GM21717 (cell line): ENCODE data around the gene CEP19.

Source experiments
- ATAC-seq: cut with Tn5 transposase; IDR thresholded peaks from one replicate; pipeline ENCODE4 v1.9.1; 2021; ENCODE audit warnings: mild to moderate bottlenecking, moderate library complexity; ENCODE audit not compliant: unreplicated experiment

The CEP19 gene

GRCh38 chr3:196712514-196713413, 714 bp upstream of the CEP19 start:
- ATAC-seq: peak; percentile 48

DNA sequence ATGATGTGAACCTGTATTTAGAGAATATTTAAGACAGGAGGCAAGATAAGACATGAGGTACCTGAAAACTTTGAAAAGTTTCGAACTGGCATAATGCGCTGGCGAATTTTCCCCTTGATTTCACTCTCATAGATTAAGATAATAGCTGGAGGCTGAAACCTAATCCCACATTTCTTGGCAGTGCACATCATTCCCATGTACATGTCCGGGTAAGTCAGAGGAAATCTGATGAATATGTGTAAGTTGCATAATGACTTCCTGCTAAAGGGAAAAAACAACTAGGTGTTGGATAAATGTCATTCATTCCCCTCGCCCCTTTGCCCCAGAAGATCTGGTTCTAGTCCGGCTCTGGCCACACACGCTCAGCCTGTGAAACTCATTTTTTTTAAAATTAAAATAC, 3.6 kb downstream of the CEP19 start:
- no peak for ATAC-seq

- ATAC-seq: no peak
These were observed 4.5 kb downstream of the CEP19 start for GRCh38 chr3:196707566-196707965.

DNA sequence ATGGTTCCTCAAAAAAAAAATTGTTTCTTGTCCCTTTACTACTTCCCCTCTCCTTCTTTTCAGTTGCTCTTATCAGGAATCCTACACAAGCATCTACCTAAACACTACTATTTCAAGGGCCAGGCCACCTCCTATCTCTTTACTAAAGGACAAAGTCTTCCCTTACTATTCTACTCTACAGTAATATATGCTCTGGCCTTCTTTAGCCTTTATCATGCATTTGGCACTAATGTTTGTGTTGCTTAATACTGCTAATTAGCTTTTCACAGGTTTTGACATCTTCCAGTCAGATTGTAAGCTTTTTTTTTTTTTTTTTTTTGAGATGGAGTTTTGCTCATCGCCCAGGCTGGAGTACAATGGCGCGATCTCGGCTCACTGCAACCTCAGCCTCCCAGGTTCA, 5.3 kb downstream of the CEP19 start:
- ATAC-seq: no peak

DNA sequence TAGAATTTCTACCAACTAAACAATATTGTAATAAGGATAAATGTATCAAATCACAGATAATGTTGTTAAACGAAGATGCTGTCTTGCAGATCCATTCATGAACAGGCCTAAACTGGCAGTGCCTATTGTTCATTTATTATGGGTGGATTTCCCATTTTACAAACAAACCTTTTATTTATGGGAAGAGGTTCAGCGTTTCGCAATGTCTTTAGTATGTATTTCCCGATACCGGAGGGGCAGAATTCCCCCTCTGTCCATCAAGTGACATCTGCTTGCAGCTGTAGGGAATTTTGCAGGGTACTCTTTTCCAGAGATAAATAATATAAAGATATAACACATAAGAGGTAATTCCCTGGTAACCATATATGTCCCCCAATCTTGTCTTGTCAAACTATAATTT, 5.7 kb downstream of the CEP19 start:
- no peak for ATAC-seq

DNA sequence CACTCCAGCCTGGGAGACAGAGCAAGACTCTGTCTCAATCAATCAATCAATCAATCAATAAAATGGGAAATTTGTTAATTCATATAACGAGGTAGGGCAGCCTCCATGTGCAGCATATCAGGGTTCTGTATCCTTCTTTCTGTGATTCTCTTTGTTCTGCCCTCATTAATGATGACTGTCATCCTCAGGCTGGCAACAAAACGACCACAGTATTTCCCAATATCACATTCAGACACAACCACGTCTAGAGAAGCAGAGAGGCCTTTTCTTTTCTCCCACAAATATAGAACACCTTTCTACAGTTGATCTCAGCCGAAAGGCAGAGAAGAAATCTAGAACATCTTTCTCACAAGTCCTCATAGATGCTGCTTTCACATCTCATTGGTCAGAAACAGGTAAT, 11.2 kb downstream of the CEP19 start:
- ATAC-seq: no peak

DNA sequence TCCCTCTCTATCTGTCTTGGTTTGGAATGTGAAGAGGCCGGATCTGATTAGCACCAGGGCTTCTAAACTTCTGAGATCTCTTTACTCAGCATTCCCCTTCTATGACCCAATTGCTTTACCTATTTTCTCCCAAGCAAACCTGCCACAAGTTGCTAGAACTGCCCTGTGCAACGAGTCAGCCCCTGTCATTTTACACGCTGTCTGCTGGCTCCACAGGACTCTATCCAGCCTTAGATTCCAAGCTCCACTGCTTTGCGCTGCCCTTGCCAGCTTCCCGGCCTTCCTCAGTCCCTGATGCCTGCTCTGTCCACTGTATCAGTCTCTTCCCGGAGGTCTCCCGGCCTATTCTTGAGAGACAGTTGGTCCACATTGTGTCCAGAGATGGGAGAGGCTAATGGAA, 12.3 kb downstream of the CEP19 start:
- ATAC-seq: no peak

- ATAC-seq: no peak
These were observed 14.8 kb downstream of the CEP19 start for GRCh38 chr3:196697270-196697669.

DNA sequence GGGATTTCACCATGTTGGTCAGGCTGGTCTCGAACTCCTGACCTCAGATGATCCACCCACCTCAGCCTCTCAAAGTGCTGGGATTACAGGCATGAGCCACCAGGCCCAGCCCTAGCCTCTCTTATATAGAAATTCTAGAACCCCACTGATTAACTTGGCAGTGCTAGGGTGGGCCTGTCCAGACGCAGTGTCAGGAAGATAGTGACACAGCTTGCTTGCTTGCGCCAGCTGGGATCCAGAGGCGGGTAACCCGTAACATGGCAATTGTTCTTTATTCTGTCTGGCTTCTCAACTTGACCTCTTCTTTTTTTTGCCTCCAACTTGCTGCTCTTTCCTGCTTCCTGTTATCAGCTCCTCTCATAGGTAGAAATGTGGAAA, 16.2 kb downstream of the CEP19 start:
- ATAC-seq: no peak

DNA sequence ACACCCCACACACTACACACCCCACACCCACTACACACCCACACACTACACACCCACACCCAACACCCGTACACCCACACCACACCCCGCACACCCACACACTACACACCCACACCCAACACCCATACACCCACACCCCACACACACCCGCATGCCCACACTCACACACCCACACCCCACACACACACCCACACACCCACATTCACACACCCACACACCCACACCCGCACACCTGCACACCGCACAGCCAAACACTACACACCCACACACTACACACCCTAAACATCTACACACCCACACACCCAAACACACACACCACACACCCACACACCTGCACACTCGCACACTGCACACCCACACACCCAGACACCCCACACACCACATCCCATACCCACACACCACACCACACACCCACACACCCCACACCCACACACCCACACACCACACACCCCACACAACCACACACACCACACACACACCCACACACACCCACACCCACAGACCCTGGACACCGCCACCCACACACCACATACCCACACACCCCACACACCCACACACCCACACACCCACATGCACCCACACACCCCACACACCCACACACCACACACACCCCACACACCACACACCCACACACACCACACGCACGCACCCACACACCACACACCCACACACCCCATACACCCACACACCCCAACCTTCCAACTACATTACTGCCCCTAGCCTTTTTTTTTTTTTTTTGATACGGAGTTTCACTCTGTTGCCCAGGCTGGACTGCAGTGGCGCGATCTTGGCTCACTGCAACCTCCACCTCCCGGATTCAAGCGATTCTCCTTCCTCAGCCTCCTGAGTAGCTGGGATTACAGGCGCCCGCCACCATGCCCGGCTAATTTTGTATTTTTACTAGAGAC, 16.9 kb downstream of the CEP19 start:
- ATAC-seq: no peak

DNA sequence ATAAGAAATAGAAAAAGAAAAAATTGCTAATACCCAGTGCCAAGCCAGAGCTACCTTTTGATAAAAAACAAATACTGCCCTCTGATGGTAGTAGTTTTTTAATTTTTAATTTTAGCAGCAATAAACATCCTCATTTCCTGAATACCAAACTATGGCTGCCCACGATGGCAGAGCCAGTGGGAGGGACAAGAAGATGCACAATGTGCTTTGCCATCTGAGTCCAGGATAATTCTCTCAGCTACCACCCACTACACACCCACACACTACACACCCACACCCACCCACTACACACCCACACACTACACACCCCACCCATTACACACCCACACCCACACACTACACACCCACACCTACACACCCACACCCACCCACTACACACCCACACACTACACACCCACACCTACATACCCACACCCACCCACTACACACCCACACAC, 17.8 kb downstream of the CEP19 start:
- ATAC-seq: no peak

- no peak for ATAC-seq
These were observed 20.7 kb downstream of the CEP19 start for GRCh38 chr3:196691386-196691785.

GRCh38 chr3:196689941-196690660, 21.9 kb downstream of the CEP19 start:
- ATAC-seq: no peak

DNA sequence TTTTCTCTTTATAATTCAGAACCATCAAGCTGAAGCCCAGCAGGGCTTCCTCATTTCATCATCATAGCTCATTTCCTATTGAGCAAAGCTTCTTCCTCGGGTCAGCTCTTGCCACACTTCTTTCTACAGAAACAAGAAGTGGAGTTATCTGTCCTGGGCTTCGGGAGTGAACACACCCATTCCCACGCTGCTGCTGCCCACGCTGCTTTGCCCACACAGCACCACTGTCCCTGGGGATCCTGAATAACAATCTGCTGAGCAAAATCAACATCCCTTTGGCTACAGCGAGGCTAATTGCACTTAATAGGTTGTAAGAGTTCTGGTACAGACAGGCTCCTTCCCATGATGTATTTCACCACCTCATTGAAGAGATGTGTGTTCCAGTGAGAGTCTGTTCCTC, 23.7 kb downstream of the CEP19 start:
- ATAC-seq: no peak

DNA sequence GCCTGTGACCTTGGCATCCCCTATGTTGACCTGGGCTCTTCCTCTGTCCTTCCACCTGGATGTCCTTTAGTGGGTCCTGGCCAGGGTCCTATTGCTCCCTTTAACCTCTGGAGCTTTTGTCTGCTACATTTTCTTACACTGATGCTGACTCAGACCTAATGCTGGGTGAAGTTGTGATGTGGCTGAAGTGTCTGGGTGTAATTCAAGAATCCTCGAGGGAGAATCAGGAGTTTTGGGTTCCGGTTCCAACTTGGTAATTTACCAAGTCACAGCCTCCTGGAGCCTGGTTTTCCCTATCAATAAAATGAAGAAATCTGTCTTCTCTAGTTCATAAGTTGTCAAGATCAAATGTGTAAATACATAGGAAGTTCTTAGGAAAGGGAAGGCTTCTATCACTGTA, 25.6 kb downstream of the CEP19 start:
- no peak for ATAC-seq

DNA sequence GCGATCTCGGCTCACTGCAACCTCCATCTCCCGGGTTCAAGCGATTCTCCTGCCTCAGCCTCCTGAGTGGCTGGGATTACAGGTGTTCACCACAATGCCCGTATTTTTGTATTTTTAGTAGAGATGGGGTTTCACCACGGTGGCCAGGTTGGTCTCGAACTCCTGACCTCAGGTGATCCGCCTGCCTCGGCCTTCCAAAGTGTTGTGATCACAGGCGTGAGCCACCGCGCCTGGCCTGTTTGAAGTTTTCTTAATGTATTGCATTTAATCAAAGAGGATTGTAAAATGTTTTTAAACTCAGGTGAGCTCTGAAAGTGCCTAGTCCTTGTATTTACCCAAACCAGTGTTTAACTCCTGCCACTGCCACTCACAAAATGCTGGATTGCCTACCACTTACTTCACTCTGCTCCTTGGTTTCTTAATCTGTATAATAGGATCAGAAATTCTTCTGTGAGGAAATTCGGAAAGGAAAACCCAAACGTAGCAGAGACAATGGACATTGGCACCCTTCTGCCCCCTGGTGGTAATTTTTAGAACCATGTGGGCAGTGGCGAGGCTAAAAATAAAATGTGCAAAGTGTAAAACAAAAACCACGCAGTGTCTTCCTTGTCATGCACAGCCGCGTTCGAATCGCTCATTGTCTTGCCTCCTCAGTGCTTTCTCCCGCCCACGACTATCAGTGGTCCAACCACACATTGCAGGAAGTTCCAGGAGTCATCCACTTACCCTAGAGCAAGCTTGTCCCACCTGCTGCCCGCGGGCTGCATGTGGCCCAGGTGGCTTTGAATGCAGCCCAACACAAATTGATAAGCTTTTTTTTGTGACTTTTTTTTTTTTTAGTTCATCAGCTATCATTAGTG, 27.3 kb downstream of the CEP19 start:
- no peak for ATAC-seq

GRCh38 chr3:196677931-196678330, 34.1 kb downstream of the CEP19 start:
- no peak for ATAC-seq

DNA sequence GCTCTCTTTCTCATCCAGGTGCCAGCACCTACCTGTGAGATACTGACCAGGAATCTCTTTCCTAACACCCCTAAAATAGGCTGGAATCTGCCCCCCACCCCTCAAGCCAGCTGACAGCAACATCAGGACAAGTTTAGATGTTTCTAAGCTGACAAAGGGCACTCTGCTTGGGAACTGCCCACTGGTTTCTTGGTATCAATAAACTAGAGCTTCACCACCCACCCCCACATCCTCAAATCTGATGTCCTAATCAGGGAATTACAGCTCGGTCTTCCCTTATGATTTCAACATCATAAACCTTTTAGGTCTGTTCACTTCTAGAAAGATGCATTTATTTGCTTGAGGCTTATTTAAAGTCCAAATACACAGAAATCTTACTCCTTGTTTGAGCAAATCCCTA, 34.7 kb downstream of the CEP19 start:
- ATAC-seq: no peak

DNA sequence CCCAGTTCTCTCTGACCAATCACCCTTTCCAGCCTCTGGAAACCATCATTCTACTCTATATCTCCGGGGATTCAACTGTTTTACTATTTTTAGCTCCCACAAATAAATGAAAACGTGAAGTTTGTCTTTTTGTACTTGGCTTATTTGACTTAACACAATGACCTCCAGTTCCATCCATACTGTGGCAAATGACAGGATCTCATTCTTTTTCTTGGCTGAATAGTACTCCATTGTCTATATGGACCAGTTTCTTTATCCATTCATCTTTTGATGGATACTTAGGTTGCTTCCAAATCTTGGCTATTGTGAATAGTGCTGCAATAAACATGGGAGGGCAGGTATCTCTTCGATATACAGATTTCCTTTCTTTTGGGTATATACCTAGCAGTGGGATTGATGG, 38.4 kb downstream of the CEP19 start:
- no peak for ATAC-seq

GRCh38 chr3:196670339-196670738, 41.7 kb downstream of the CEP19 start:
- no peak for ATAC-seq
